HG03378 (cell line): ENCODE data around the gene KCNK7.

Experiments
- ATAC-seq: cut with Tn5 transposase; IDR thresholded peaks from one replicate; pipeline ENCODE4 v1.9.1; 2021; ENCODE audit warnings: mild to moderate bottlenecking, moderate library complexity; ENCODE audit not compliant: unreplicated experiment

KCNK7 gene

DNA sequence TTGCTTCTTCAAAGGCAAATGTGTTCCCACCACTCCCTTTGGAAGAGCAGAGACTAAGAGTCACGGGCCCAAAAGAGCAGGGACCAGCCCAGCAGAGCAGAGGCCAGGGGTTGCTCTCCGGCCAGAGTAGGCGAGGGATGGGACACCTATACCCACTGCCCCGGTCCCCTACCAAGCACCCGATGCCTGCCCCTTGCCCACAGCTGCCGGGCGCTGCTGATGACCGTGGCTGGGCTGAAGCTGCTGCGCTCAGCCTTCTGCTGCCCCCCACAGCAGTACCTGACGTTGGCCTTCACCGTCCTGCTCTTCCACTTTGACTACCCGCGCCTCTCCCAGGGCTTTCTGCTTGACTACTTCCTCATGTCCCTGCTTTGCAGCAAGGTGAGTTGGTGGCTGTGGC, 31.6 kb upstream of the KCNK7 start:
- no peak for ATAC-seq

- no peak for ATAC-seq
These were observed 30.2 kb upstream of the KCNK7 start for GRCh38 chr11:65625628-65626342.

- no peak for ATAC-seq
These were observed 29.5 kb upstream of the KCNK7 start for GRCh38 chr11:65624931-65625627.

GRCh38 chr11:65623852-65624616, 28.4 kb upstream of the KCNK7 start:
- no peak for ATAC-seq

GRCh38 chr11:65623177-65623576, 27.6 kb upstream of the KCNK7 start:
- no peak for ATAC-seq

- no peak for ATAC-seq
These were observed 26.4 kb upstream of the KCNK7 start for GRCh38 chr11:65622011-65622410.

DNA sequence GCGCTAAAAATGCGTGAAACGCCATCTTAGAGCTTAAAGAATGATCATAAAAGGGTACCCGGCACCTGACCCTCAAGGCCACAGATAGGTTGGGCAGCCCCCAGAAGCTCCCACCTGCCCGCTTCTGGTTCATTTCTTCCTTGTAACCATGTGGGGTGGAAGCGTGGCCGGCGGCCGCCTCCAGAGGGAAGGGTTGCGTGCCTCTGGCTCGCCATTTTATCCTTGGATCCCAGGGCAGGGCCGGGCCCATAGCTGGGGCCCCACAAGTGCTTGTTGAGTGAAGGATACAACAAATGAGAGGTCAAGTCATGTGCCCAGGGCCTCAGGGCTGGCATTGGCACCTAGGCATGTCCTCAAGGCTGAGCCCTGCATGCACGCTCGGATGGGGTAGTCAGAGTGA, 25.9 kb upstream of the KCNK7 start:
- no peak for ATAC-seq

- no peak for ATAC-seq
These were observed 25.1 kb upstream of the KCNK7 start for GRCh38 chr11:65620666-65621065.

DNA sequence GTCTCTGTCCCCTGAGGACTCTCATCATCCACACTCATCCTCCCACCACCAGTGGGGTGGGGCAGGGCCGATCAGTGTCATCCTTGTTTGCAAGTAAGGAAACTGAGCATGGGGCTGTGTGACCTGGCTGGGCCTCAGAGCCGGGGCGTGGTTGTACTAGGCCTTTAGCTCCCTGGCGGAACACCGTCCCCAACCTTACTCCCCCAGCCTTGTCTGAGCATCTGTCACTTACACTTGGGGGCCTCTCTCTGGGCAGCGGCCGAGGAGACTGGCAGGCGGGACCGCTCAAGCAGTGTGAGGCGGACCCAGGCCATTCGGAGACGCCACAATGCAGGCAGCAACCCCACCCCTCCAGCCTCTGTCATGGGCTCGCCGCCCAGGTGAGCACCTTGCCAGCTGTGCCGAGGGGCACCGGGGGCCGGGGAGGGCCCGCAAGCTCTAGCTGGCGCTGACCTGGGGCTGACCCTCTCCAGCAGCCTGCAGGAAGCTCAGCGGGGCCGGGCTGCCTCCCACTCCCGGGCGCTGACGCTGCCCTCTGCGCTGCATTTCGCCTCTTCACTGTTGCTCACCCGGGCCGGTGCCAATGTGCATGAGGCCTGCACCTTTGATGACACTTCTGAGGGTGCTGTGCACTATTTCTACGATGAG, 23.8 kb upstream of the KCNK7 start:
- ATAC-seq = no peak

- no peak for ATAC-seq
These were observed 23.2 kb upstream of the KCNK7 start for GRCh38 chr11:65618763-65619162.

DNA sequence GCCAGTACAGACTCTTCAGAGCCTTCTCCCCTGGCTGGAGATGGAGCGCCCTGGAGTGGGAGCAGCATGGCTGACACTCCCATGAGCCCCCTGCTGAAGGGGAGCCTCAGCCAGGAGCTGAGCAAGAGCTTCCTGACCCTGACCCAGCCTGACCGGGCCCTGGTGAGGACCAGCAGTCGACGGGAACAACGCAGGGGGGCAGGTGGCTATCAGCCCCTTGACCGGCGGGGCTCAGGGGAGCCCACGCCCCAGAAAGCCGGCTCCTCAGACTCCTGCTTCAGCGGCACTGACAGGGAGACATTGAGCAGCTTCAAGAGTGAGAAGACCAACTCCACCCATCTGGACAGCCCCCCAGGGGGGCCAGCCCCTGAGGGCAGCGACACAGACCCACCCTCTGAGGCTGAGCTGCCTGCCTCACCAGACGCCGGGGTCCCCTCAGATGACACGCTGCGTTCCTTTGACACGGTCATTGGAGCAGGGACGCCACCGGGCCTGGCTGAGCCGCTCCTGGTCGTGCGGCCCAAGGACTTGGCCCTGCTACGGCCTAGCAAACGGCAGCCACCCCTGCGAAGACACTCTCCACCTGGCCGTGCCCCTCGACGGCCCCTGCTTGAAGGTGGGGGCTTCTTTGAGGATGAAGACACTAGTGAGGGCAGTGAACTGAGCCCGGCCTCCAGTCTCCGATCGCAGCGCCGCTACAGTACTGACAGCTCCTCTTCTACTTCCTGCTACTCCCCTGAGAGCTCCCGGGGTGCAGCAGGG, 22.6 kb upstream of the KCNK7 start:
- ATAC-seq = no peak

- ATAC-seq = no peak
These were observed 21.7 kb upstream of the KCNK7 start for GRCh38 chr11:65617136-65617850.

- ATAC-seq = no peak
These were observed 21.0 kb upstream of the KCNK7 start for GRCh38 chr11:65616575-65617001.

GRCh38 chr11:65615950-65616574, 20.5 kb upstream of the KCNK7 start:
- no peak for ATAC-seq

GRCh38 chr11:65615229-65615949, 19.8 kb upstream of the KCNK7 start, which contains the start of gene PCNX3:
Gene PCNX3 (plus strand): TSS chr11:65615776. CDS start chr11:65616312, 536 bp downstream.
- ATAC-seq = peak; percentile 76

DNA sequence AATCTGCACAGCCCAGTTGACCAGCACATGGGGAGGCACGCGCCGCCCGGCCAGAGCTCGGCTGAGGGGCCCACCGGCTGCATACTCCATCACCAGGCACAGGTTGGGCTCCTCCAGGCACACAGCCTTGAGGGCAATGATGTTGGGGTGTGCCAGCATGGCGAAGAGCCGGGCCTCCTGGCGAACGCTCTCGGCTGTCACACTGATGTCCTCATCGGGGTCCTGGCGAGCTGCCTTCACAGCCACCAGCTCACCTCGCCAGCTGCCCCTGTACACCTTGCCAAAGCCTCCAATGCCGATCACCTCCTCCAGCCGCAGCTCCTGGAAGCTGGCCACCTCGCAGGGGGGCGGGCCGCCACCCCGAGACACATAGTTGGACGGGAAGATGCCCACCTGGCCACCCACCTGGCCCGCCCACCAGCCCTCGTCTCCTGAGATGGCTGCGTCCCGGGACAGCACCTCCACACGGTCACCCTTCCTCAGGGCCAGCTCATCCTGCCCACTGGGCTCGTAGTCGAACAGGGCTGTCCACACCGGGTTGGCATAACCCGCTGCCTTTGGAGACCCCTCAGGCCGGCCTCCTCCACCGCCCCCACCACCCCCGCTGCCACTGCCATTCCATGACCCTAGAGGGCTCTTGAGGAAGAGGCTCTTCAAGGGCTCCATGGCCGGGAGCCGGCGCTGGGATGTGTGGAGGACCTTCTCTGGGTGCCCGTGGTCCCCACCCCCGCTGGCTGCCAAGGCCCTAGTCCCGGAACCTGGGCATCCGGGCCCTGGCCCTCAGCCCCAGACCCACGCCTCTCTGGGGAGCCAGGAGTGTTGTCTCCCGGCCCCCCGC, 17.7 kb upstream of the KCNK7 start:
- ATAC-seq = no peak

- ATAC-seq = no peak
These were observed 17.1 kb upstream of the KCNK7 start for GRCh38 chr11:65612691-65613090.
